ENCODE data around the gene ATAD3B. TPM values are rescaled to one million over a fixed set of nuclear protein-coding genes. Genes with fewer than 3 reads are reported as not detected.
"Not testable (repeated sequence)": the region's sequence is repeated elsewhere in the genome, so short reads cannot be mapped to it uniquely, and the experiment has no call there.

ATAD3B gene
- total RNA-seq, 1 experiment from 2014 or later = 11.3 TPM

DNA sequence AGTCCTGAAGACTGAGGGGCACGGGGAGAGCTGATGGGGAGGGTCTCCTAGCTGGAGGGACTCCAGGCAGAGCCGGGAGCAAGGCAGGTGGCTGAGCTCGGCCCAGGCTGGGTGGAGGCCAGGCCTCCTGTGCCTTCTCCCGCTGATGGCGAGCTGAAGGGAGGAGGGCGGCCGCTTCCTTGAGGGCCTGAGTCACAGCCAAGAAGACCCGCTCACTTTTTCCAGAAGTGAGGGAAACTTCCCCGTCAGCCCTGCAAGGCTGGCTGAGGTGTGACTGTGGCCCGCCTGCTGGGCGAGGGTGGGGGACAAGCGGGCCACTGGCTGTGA is 37.8 kb upstream of the ATAD3B start:
- DNase-seq (ENCODE audit: low read depth) = peak; percentile 30

DNA sequence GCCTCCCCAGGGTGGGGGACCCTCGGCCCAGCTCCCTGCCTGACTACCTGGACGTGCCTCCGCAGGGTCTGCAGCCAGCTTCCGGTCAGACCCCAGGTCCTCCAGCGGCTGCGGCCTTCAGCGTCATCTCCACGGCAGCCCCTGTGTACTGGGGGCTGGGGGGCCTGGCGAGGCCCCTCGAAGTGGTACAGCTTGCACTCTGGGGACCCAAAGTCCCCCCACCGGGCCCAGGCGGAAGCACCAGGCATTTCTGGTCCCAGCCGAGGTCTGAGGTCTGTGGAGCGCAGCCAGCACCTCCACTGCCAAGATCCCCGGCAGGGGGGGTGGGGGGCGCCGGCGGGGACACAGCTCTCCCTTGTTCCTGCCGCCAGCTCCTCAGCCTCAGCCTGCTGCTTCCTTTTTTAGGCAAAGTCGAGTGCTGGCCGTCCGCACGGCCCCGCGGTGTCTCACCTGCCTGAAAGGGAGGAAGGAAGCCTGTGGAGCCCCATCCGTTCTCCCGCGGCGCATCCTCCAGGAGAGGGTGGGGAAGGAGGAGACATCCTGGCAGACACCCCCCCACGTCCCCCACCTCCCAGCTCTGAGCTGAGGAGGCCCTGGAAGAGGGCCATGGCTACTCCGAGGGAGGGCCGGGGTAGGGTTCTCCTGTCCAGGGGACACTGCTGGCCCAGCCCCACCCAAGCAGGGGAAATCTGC is 37.3 kb upstream of the ATAD3B start:
- no peak for DNase-seq (ENCODE audit: low read depth)

DNA sequence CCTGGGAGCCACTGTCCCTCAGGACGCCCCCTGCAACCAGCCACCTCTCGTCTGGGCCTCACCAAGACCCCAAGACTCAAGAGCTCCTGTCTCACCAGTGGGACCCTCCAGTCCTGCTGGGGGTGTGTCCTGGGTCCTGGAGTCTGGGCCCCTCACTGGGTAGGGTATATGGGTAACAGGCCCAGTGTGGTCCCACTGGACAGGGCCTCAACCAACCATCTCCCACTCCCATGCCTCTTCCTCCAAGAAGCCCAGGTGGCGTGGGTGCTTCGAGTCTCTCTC is 36.8 kb upstream of the ATAD3B start:
- DNase-seq (ENCODE audit: low read depth) = no peak

DNA sequence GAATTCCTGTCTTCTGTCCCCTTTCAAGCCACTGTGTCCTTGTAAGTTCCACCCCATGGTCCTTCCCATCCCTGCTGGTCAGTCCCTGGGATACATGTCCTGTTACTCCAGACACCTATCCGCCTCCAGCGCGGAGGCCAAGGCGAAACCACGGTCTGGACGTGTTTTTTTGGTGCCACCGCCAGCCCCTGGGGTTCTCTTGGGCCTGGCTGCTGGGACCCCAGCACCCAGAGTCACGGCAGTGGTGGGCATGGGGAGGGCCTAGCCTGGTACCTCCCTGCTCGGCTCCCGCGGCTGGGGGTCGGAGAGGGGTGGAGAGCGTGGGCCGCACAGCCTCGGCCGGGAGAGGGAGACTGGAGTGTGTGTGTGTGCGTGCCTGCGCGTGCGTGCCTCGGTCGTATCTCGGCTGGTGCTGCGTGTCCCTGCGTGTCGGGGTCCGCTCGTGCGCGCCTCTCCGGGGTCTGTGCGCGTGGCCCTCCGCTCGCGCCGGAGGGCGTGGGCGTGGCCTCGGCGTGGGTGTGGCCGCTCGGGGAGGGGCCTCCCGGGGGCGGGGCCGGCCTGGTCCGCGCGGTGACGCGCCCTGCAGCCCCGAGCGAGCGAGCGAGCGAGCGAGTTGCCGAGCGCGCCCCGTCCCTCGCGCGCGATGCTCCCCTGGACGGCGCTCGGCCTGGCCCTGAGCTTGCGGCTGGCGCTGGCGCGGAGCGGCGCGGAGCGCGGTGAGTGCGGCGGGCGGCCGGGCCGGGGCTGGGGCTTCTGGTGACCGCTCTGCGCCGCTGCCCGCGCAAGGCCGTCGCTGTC is 36.3 kb upstream of the ATAD3B start, which contains the start of gene VWA1:
Gene VWA1, plus strand, starts transcription at position 585 of the 798 bp plus-strand sequence. Its CDS starts 59 bp downstream, at position 644.
- peak; percentile 61 for DNase-seq (ENCODE audit: low read depth)

DNA sequence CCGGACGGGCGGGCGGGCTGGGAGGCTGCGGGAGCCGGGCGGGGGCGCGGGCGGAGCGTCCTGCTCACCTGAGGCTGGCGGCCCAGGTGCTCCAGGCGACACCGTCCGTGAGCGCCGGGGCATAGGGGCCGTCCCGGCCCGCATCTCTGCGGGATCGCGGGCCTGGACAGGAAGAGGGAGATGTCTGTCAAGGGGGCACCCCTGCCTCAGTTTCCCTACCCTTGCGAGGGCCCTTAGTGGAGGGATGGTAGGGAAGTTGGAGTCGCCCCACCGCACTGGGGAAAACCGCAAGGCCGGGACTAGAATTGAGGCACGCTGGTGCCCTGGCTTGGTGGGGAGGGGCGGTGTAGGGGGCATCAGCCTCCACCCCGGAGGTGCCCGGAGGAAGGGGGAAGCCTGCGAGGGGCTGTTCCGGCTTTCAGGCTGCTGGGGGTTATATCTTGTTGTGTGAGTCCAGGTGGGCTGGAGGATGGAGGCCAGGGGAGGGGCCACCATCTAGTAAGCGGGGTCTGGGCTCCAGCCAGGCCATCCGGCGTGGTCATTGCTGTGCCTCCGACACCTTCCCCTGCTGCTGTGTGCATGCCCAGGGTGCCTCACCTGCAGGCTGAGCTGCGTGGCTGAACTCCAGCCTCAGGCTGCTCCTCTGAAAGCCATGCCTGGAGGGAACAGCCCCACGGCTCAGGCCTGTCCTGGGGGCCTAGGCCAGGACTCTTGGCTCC is 35.5 kb upstream of the ATAD3B start:
- DNase-seq (ENCODE audit: low read depth) = no peak

DNA sequence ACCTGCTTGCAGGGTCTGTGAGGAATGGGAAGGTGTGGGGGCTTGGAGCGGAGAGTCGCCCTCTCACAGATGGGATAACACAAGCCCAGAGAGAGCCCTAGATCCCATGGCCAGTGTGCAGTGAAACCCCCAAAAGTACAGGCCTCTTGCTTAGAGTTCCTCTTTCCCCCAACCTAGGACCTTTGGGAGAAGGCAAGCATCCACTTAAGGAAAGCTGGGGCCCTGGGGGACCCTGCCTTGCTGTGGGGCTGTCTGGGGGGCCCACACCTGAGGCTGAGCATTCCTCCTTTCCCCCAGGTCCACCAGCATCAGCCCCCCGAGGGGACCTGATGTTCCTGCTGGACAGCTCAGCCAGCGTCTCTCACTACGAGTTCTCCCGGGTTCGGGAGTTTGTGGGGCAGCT is 34.9 kb upstream of the ATAD3B start:
- no peak for DNase-seq (ENCODE audit: low read depth)

DNA sequence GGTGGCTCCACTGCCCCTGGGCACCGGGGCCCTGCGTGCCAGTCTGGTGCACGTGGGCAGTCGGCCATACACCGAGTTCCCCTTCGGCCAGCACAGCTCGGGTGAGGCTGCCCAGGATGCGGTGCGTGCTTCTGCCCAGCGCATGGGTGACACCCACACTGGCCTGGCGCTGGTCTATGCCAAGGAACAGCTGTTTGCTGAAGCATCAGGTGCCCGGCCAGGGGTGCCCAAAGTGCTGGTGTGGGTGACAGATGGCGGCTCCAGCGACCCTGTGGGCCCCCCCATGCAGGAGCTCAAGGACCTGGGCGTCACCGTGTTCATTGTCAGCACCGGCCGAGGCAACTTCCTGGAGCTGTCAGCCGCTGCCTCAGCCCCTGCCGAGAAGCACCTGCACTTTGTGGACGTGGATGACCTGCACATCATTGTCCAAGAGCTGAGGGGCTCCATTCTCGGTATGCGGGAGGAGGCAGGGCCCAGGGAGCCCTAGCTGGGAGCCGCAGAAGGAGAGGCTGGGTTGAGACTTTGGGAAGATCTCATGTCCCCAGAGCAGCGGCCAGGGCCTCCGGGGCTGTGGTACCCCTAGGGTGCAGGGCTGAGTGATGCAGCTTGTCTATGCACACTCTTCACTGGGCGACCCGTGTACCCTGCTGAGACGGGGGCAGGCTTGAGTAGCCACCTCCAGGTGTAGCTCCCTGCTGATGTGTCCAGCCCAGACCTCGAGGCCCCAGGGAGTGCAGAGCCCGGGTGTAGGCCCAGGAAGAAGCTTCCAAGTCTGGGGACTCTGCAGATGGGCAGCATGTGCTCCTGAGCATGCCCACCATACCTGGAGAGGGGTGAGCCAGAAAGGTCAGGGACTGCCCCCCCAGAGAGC is 34.3 kb upstream of the ATAD3B start:
- no peak for DNase-seq (ENCODE audit: low read depth)

DNA sequence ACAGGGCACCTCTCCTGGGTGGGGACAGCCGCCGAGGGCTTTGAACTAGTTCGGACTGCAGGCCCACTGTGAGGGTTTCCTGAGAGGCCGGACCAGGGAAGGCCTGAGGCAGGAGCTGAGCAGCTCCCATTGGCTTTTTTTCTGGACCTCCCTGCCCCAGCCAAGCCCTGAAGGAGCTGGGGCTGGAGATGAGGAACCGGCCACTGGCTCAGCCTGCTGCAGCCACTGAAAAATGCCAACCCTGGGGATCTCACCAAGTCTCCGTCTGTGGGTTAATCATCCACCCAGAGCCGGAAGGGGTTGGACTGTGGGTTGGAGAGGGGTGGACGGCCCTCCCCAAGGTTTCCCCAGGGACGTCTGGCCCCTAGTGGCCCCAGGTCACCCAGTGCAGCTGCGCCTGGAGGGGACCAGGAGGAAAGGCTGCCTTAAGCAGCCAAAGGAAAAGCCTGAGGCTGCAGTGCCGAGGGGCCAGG is 33.6 kb upstream of the ATAD3B start:
- peak; percentile 33 for DNase-seq (ENCODE audit: low read depth)

DNA sequence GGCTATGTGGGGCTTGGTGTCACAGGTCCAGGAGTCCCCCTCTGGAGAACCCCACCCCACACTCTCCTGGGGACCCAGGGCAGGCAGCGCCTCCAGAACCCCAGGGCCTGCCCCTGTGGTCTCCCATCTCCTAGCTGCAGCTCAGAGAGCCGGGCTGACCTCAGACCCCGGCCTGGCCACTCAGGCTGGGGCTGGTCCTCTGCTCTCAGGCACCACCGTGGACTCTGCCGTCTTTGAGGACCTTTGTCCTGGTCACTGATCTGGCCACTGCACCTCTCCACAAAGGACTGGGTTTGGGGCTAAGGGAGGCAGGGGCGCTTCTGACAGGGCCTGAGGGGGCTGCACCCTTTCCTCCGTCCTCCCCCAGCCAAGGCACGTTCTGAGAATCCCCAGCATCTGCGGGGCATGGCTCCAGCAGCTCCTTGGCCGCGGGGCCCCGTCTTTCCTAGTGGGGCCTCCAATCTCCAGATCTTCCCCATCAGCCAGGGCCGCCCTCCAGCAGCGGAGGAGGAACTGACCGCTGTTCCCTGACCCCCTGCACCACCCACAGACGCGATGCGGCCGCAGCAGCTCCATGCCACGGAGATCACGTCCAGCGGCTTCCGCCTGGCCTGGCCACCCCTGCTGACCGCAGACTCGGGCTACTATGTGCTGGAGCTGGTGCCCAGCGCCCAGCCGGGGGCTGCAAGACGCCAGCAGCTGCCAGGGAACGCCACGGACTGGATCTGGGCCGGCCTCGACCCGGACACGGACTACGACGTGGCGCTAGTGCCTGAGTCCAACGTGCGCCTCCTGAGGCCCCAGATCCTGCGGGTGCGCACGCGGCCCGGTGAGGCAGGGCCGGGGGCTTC is 32.8 kb upstream of the ATAD3B start:
- no peak for DNase-seq (ENCODE audit: low read depth)

DNA sequence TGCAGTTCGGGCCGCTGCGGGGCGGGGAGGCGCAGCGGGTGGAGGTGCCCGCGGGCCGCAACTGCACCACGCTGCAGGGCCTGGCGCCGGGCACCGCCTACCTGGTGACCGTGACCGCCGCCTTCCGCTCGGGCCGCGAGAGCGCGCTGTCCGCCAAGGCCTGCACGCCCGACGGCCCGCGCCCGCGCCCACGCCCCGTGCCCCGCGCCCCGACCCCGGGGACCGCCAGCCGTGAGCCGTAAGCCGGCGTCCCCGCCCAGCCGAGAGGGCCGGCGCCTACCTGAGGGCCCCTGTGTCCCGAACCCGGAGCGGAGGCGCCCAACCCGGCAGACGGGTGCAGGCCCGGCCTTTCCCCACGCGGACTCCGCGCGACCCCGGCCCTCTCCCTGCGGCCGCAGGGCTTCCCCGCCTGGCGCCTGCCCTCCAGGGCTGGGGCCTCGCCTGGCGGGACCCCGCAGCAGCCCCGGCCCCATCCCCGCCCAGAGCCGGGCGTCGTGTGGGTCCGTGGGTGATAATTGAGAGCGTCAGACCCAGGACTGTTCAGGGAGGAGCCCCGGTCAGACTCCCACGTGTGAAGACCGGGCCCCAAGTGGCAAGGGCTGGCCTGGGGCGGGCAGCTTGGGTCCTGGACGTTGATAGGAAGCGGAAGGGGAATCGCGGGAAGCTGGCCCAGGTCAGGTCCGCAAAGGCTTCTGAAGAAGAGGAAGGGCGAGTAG is 31.9 kb upstream of the ATAD3B start:
- DNase-seq (ENCODE audit: low read depth) = no peak

DNA sequence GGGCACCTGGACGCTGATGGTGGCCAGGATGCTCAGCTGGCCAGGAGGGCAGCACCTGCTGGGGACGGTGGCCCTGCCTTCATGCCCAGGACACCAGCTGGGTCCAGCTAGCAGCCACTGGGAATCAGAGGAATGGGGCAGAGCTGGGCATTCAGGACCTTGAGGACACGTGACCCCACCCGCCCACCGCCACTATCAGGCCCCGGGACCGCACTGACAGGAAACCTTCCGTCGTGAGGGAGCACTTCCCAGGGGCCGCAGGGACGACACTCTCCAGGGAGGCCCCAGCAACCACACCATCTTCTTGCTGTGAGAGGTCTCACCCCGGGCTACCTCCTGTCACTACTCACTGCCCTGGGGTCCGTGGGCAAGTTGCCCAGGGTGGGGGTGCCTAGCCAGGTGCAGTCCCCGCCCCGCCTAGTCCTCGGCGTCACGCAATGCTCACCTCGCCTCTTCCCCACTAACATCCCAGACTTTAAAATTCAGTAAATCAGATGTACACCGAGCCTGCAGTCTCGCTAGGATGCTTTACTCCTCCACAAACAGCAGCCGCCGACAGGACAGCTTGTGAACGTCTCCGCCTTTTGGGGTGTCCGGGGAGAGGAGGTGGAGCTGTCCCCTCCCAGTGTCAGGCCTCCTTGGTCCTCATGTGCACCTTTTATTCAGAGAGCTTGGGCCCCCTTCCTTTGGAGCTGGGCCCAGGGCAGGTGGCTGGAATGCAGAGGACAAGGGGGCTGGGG is 31.1 kb upstream of the ATAD3B start:
- DNase-seq (ENCODE audit: low read depth) = no peak

DNA sequence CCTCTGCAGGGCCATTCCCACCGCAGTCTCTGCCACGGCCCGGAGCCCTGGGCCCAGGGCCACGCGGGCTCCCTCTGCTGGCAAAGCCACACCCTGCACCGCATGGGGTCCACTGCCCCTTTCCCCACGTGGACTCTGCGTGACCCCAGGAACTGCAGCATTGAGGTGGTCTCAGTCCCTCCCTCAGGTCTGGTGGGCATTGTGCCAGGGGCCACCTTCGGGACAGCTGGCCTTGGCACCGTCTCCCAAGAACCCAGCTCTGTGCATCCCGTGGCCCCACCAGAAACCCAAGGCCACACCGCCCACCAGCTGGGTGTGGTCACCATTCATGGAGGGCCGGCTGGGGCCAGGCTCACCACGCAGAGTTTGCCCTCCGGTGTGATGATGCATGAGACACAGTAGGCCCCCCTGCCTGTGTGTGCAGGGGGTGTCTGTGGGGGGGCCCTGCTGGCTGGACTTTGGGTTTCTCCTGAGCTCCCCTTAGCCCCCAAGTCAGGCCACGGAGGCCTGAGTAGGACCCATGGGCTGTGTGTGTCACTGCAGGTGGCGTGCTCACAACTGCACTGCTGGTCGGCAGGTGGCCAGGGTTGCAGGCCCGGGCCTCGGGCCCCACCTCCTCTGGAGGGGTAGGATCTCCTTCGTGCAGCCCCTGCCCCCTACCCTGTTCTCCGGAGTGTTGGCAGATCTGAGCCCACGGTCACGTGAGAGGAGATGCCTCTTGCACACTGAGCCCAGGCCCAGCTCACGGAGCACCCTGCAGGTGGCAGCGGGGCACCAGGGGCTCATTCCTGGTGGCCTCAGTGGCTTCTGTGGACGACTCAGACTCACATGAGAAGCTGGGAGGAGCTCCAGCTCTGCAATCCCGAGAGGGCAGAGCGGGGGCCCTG is 30.3 kb upstream of the ATAD3B start:
- no peak for DNase-seq (ENCODE audit: low read depth)

DNA sequence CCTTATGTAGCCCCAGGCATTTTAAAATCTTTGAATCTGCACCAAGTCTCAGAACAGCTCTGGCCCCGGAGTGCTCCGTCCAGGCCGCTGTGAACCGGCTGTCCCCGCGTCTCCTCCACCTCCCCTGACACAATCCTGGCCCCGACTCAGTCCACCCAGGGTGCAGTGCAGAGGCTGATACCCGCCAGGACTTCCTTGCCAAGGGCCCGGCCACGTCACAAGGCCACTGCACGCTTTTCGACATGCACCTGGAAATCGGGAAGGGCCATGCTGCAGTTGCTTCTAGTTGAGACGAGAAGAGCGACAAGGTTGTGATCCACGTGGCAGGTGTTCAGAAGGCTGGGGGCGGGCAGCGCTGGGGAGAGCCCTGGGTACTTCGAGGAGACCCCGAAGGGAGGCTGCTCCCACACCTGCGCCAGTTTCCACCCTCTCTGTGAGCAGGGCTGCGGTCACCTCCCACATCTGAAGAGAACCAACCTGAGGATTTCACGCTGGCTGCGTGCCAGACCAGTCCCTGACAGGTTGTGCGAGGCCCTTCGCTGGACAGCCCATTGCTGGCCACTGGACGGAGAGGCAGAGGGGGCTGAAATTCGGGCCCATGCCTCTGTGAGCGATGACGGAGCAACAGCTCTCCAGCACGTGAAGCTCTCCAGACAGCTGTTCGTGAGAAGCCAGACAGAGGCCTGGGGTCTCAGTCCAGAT is 29.3 kb upstream of the ATAD3B start:
- no peak for DNase-seq (ENCODE audit: low read depth)

DNA sequence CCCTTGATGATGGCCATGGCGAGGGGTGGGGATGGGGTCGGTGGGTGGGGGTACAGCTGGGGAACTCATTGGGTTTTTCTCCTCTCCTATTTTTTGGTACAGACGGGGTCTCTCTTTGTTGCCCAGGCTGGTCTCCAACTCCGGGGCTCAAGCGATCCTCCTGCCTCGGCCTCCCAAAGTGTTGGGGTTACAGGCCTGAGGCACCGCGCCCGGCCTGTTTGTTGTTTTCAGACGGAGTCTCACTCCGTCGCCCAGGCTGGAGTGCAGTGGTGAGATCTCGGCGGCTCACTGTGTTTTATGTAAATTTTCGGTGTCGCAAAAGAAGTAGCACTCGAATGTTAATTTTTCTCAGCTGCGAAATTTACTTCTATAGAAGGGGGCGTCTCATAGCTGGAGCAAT is 24.9 kb upstream of the ATAD3B start:
- not testable (repeated sequence) for DNase-seq (ENCODE audit: low read depth)

DNA sequence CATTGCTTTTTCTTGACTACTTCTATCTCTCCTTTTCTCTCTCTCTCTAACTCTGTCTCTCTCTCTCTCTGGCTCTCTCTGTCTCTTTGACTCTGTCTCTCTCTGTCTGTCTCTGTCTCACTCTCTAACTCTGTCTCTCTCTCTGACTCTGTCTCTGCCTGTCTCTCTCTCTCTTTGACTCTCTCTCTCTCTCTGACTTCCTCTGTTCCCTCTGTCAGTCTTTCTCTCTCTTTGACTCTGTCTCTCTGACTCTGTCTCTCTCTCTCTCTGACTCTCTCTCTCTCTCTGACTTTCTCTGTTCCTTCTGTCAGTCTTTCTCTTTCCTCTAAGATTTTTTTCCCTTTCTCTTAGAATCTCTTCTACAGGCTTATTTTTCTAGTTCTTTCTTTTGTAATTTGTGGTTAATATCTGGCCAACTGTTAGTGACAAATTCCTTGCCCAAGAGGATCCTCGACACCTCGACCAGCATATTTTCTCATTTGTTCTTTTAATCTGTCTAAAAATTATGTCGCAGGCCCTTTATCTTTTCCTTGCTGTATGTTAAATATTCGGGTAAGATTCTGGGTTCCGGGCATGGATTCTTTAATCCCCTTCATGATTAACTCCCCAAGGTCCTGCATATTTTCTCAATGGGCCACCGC is 22.3 kb upstream of the ATAD3B start, which contains the start of gene ATAD3C:
Gene ATAD3C, plus strand, starts transcription at position 591 of the 641 bp plus-strand sequence. CDS start 995 bp downstream, outside the sequence.
- DNase-seq (ENCODE audit: low read depth) = no peak

DNA sequence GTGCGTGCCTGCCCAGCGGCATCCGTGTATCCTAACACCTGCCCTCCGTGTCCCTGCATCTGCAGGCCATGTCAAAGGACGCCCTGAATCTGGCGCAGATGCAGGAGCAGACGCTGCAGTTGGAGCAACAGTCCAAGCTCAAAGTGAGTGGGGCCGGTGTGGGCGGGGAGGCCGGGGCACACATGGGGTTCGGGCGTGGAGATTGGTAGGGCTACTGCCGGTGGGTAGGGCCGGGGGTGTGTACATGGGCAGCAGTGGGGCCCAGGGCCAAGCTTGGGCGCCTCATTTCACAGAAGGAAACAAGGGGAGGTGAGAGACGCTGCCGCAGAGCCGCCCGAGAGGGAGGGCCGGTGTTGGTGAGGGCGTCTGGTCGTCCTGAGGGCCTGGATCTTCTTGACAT is 20.9 kb upstream of the ATAD3B start:
- not testable (repeated sequence) for DNase-seq (ENCODE audit: low read depth)

DNA sequence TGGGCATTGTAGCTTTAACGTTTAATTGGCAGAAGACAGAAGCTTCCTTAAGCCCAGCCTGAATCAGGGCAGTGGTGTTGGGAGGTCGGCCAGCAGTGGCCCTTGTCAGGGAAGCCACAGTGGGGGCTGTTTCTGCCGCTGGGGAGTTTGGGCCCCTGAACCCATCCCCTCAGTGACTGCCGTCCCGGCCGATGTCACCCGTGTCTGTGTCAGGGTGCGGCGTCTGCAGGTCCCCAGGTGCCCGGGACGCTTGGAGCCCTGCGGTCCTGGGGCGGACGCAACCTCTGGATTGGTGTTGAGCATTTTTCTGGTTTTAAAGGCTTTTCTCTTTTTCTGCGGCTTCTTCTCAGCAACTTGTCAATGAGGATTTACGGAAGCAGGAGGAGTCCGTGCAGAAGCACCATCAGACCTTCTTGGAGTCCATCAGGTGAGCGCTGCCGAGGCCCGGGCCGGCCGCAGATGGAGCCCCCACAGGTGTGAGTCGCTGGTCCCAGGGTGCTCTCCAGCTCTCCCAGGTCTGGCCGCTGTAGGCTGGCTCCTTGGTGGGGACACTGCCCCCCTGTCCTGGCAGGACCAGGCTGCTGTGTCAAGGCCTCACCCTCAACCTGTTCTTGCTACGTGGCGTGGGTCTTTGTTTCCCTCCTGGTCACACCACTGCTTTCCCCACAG is 19.7 kb upstream of the ATAD3B start:
- DNase-seq (ENCODE audit: low read depth) = no peak

Data from RPMI7951 (cell line).